A673 (cell line): ENCODE data around the gene CLTB. TPM values are rescaled to one million over a fixed set of nuclear protein-coding genes. Genes with fewer than 3 reads are reported as not detected.
"Not testable (repeated sequence)": the region's sequence is repeated elsewhere in the genome, so short reads cannot be mapped to it uniquely, and the experiment has no call there.

ENCODE experiments used
- BruUV-seq: library from RNA; stranded (reverse); fragments of 400-500 nt; replicated peaks from 2 replicates; lab custom pipeline; 2021; lab: Mats Ljungman, UMichigan
- CTCF ChIA-PET: fragments of 300-600 bp; sonication (Branson Sonifier 250); formaldehyde crosslinking; loops from one replicate; lab custom pipeline; 2022; ENCODE audit warnings: antibody characterized with exemption; lab: Charles Lee
- POLR2A ChIA-PET: fragments of 300-600 bp; sonication (Branson Sonifier 250); formaldehyde crosslinking; loops from one replicate; lab custom pipeline; 2022; ENCODE audit warnings: antibody characterized with exemption; ENCODE audit not compliant: low non-redundant PET; lab: Charles Lee
- DNase-seq: peaks from one replicate; pipeline ENCODE4 v3.0.0-alpha.2; 2015; ENCODE audit warnings: low spot score
- H3K27ac ChIP-seq: fragments of 200-600 bp; sonication (generic); 2 replicates; pipeline ENCODE4 v1.5.1; 2016; ENCODE audit warnings: mixed run types, low read depth, mild to moderate bottlenecking, mixed read lengths, antibody characterized with exemption, low read length; ENCODE audit not compliant: poor library complexity, severe bottlenecking
- H3K27me3 ChIP-seq: fragments of 200-600 bp; sonication (generic); replicated peaks from 2 replicates; pipeline ENCODE4 v1.6.1; 2017; ENCODE audit warnings: mixed run types, low read depth, mild to moderate bottlenecking, mixed read lengths, antibody characterized with exemption, low read length; ENCODE audit not compliant: insufficient read depth, poor library complexity
- H3K36me3 ChIP-seq: fragments of 200-600 bp; sonication (generic); 2 replicates; pipeline ENCODE4 v1.6.1; 2016; ENCODE audit warnings: mixed run types, mild to moderate bottlenecking, mixed read lengths, antibody characterized with exemption, low read length; ENCODE audit not compliant: insufficient read depth, poor library complexity, severe bottlenecking
- H3K4me1 ChIP-seq: fragments of 200-600 bp; sonication (generic); 2 replicates; pipeline ENCODE4 v1.6.1; 2017; ENCODE audit warnings: mixed run types, mild to moderate bottlenecking, mixed read lengths, antibody characterized with exemption, low read length; ENCODE audit not compliant: insufficient read depth, poor library complexity, severe bottlenecking
- H3K4me3 ChIP-seq: fragments of 200-600 bp; sonication (generic); 2 replicates; pipeline ENCODE4 v1.5.1; 2016; ENCODE audit warnings: low read depth, mixed run types, mild to moderate bottlenecking, mixed read lengths, low read length; ENCODE audit not compliant: poor library complexity, severe bottlenecking
- H3K9me3 ChIP-seq: fragments of 200-600 bp; sonication (generic); 2 replicates; pipeline ENCODE4 v1.6.1; 2016; ENCODE audit warnings: mixed run types, low read depth, mild to moderate bottlenecking, mixed read lengths, antibody characterized with exemption, low read length; ENCODE audit not compliant: poor library complexity, severe bottlenecking
- CTCF ChIP-seq: fragments of 300-800, 200-600 bp; sonication (generic); conservative IDR thresholded peaks from 2 replicates; pipeline ENCODE4 v1.5.1; 2017; ENCODE audit warnings: low read depth, mild to moderate bottlenecking, antibody characterized with exemption, low read length, moderate library complexity, mixed read lengths
- EZH2 ChIP-seq: fragments of 200-600 bp; sonication (generic); IDR thresholded peaks from 2 replicates; pipeline ENCODE4 v1.6.1; 2017; ENCODE audit warnings: borderline replicate concordance, low read depth, mild to moderate bottlenecking, mixed read lengths, antibody characterized with exemption, low read length; ENCODE audit not compliant: poor library complexity, severe bottlenecking
- intact Hi-C: fragments of 100-400 bp; cut with micrococcal nuclease; formaldehyde crosslinking; loops from one replicate; pipeline ENCODE4 v1.10.0; 2022; ENCODE audit not compliant: unreplicated experiment
- total RNA-seq: library from RNA; stranded (reverse); gene quantifications from 2 replicates; pipeline ENCODE4 v1.2.3, GENCODE V29; 2021

Gene CLTB
- total RNA-seq, 1 experiment from 2014 or later, result 61.8 TPM

GRCh38 chr5:176408590-176408989 is 7.7 kb downstream of the CLTB start:
- no TSS peak for BruUV-seq
- TF ChIP-seq CTCF (no peak), EZH2 (no peak)
- H3K27me3 ChIP-seq, result no peaks in the 10 kb centered on the region
- CTCF ChIA-PET, result no interaction called here
- no peak for DNase-seq
- no peaks in the 10 kb centered on the region for H3K4me1 ChIP-seq
- intact Hi-C loops, result no loop called here
- H3K36me3 ChIP-seq, result no peaks in the 10 kb centered on the region
- POLR2A ChIA-PET, result no interaction called here
- H3K9me3 ChIP-seq, result no peaks in the 10 kb centered on the region
- no peak overlapping the region for H3K4me3 ChIP-seq
- H3K27ac ChIP-seq, result no peak overlapping the region

- H3K4me3 ChIP-seq, H3K9me3 ChIP-seq, POLR2A ChIA-PET, DNase-seq, BruUV-seq, intact Hi-C loops, H3K27ac ChIP-seq, H3K4me1 ChIP-seq, CTCF ChIA-PET, H3K27me3 ChIP-seq, H3K36me3 ChIP-seq: not testable (repeated sequence)
These were observed 8.1 kb downstream of the CLTB start for GRCh38 chr5:176408252-176408573.

- Histone ChIP-seq H3K27ac (no peak overlapping the region), H3K4me3 (no peak overlapping the region), H3K27me3 (no peaks in the 10 kb centered on the region), H3K9me3 (no peaks in the 10 kb centered on the region), H3K36me3 (no peaks in the 10 kb centered on the region), H3K4me1 (no peaks in the 10 kb centered on the region)
- intact Hi-C loops, result no loop called here
- TF ChIP-seq CTCF, result no peak
- TF ChIP-seq EZH2, result no peak
- POLR2A ChIA-PET, result no interaction called here
- CTCF ChIA-PET, result no interaction called here
- no peak for DNase-seq
- BruUV-seq, result no TSS peak
These were observed 8.7 kb downstream of the CLTB start for GRCh38 chr5:176407456-176408251.
